ENCODE results near the gene RLN1. TPM values are rescaled to one million over a fixed set of nuclear protein-coding genes. Genes with fewer than 3 reads are reported as not detected.
"Not testable (repeated sequence)": the region's sequence is repeated elsewhere in the genome, so short reads cannot be mapped to it uniquely, and the experiment has no call there.

The RLN1 gene
- total and polyA plus RNA-seq, 2 of the 13 experiments (the other 11 are each of a cell fraction or from before 2014, with no cell fraction given), result not detected

GRCh38 chr9:5321058-5321457, 18.6 kb downstream of the RLN1 start:
- WGBS (ENCODE audit: low lambda C conversion rate), result 0% methylated on average over 1 of the region's 1 CpG
- ATAC-seq (no peak), FAIRE-seq (no peak), DNase-seq (ENCODE audit: low spot score) (peak; percentile 1)
- BruUV-seq (replicated peaks), result no TSS peak
- ChIA-PET CTCF (ENCODE audit: low intra/inter-chr PET ratio, low total read pairs) (no interaction called here), POLR2A (no interaction called here)
- intact Hi-C loops (cut with micrococcal nuclease; ENCODE audit: unreplicated experiment), result no loop called here
- no peak overlapping the region for H3K9ac ChIP-seq (ENCODE audit: insufficient read depth, low read depth, low read length)
- no peak overlapping the region for H3K4me3 ChIP-seq (replicated peaks in 1 of 3; ENCODE audit: insufficient read depth in 1 of 3, low read depth in 2 of 3, low read length in 3 of 3)
- no peaks in the 10 kb centered on the region for H3K36me3 ChIP-seq (replicated peaks in 1 of 2; ENCODE audit: control insufficient read depth in 1 of 2, insufficient read depth in 2 of 2, low read length in 2 of 2)
- H2AFZ ChIP-seq (ENCODE audit: low read length), result no peak overlapping the region
- H3K79me2 ChIP-seq (ENCODE audit: insufficient read depth, low read length), result no peaks in the 10 kb centered on the region
- H3K27me3 ChIP-seq (ENCODE audit: control insufficient read depth in 1 of 2, insufficient read depth in 2 of 2, low read length in 2 of 2), result no peaks in the 10 kb centered on the region
- H3K27ac ChIP-seq (ENCODE audit: extremely low read length, insufficient read depth, low read length), result no peak overlapping the region
- no peak overlapping the region for H3K4me2 ChIP-seq (ENCODE audit: low read depth, low read length)
- no peaks in the 10 kb centered on the region; the same call in 1 of the 2 replicates for H3K9me3 ChIP-seq (ENCODE audit: low read length)
- no peaks in the 10 kb centered on the region for H3K4me1 ChIP-seq (ENCODE audit: insufficient read depth, low read length)
- in situ Hi-C loops (cut with HindIII; ENCODE audit: extremely low pct_ligation_motif_present, low pct_unique_long_range_greater_than_20kb), result no loop called here
- H4K20me1 ChIP-seq (ENCODE audit: insufficient read depth, low read length), result no peaks in the 10 kb centered on the region
- no peak for TF ChIP-seq CERS6 (CRISPR knock-in tag; IDR thresholded peaks at IDR 0.05)
- TF ChIP-seq PREB (CRISPR knock-in tag; IDR thresholded peaks at IDR 0.05), result no peak
- no peak for TF ChIP-seq ZNF34 (CRISPR knock-in tag; IDR thresholded peaks at IDR 0.05; ENCODE audit: borderline replicate concordance)

- H4K20me1 ChIP-seq (ENCODE audit: insufficient read depth, low read length); H2AFZ ChIP-seq (ENCODE audit: low read length); BruUV-seq (replicated peaks); DNase-seq (ENCODE audit: low spot score); H3K4me1 ChIP-seq (ENCODE audit: insufficient read depth, low read length); in situ Hi-C loops (cut with HindIII; ENCODE audit: extremely low pct_ligation_motif_present, low pct_unique_long_range_greater_than_20kb); H3K9ac ChIP-seq (ENCODE audit: insufficient read depth, low read depth, low read length); H3K4me2 ChIP-seq (ENCODE audit: low read depth, low read length); H3K4me3 ChIP-seq (replicated peaks in 1 of 3; ENCODE audit: insufficient read depth in 1 of 3, low read depth in 2 of 3, low read length in 3 of 3); H3K36me3 ChIP-seq (replicated peaks in 1 of 2; ENCODE audit: control insufficient read depth in 1 of 2, insufficient read depth in 2 of 2, low read length in 2 of 2); H3K79me2 ChIP-seq (ENCODE audit: insufficient read depth, low read length); ATAC-seq; CTCF ChIA-PET (ENCODE audit: low intra/inter-chr PET ratio, low total read pairs); H3K27ac ChIP-seq (ENCODE audit: extremely low read length, insufficient read depth, low read length); H3K27me3 ChIP-seq (ENCODE audit: control insufficient read depth in 1 of 2, insufficient read depth in 2 of 2, low read length in 2 of 2); FAIRE-seq; POLR2A ChIA-PET; intact Hi-C loops (cut with micrococcal nuclease; ENCODE audit: unreplicated experiment): not testable (repeated sequence)
- WGBS (ENCODE audit: low lambda C conversion rate), result 100% methylated on average over 1 of the region's 1 CpG
- peaks cover 14% of the 10 kb centered on the region for H3K9me3 ChIP-seq (ENCODE audit: low read length)
Measured at GRCh38 chr9:5316406-5316805, 23.3 kb downstream of the RLN1 start.

Measured in HepG2 (cell line).